ENCODE data around the gene MED31.

Gene MED31

DNA sequence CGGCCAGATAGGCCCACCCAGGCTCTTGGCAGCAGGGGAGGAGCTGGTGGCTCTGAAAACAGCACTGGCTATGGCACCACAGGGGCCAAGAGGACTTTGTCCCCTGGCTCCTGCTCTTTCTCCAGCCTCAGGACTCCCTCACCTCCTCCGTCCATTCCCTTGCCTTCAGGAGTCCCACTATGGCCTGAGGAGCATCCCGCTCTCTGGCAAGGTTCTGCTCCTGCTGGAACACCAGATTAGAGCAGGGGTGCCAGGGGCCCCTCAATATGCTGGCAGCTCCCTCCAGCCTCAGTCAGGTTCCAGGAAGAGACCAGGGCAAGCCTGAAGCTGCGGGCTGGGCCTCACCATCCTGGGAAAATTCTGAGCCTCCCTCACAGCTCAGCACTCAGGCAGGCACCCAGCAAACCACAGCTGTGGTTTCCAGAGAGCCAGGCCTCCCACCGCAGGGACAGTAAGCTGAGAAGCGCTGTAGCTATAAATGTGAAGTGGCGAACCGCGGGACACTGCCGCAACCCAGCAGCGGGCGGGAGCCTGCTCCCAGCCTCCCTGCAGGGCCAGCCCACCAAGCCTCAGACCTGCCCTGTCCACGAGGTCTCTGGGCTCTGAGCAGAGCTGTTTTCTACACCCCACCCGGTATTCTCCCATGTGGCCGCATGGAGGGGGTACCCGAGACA lies 25.9 kb upstream of the MED31 start:
- no peak overlapping the region for H3K27ac ChIP-seq
- no peak for TF ChIP-seq ZFX (IDR thresholded peaks at IDR 0.05)
- TF ChIP-seq, protein P1, sequence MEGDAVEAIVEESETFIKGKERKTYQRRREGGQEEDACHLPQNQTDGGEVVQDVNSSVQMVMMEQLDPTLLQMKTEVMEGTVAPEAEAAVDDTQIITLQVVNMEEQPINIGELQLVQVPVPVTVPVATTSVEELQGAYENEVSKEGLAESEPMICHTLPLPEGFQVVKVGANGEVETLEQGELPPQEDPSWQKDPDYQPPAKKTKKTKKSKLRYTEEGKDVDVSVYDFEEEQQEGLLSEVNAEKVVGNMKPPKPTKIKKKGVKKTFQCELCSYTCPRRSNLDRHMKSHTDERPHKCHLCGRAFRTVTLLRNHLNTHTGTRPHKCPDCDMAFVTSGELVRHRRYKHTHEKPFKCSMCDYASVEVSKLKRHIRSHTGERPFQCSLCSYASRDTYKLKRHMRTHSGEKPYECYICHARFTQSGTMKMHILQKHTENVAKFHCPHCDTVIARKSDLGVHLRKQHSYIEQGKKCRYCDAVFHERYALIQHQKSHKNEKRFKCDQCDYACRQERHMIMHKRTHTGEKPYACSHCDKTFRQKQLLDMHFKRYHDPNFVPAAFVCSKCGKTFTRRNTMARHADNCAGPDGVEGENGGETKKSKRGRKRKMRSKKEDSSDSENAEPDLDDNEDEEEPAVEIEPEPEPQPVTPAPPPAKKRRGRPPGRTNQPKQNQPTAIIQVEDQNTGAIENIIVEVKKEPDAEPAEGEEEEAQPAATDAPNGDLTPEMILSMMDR (conservative IDR thresholded peaks at IDR 0.05), result no peak

DNA sequence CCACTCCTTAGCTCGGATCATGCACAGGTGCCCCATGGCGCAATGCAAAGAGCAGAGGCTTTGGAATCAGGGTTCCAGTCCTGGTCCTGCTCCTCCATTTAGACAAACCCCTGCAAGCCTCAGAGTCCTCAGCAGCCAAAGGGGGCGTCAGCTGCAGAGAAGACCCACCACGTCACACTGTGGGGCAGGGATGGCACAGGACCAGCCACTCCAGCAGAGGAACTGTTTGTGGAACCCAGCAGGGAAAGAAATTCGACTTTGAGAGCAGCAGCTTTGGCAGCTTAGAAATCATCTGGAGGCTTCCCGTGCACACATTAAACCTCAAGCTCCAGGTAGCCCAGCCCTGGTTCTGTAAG lies 25.4 kb upstream of the MED31 start:
- H3K27ac ChIP-seq, result no peak overlapping the region
- no peak for TF ChIP-seq ZFX (IDR thresholded peaks at IDR 0.05)
- TF ChIP-seq, protein P1 (conservative IDR thresholded peaks at IDR 0.05), result no peak

DNA sequence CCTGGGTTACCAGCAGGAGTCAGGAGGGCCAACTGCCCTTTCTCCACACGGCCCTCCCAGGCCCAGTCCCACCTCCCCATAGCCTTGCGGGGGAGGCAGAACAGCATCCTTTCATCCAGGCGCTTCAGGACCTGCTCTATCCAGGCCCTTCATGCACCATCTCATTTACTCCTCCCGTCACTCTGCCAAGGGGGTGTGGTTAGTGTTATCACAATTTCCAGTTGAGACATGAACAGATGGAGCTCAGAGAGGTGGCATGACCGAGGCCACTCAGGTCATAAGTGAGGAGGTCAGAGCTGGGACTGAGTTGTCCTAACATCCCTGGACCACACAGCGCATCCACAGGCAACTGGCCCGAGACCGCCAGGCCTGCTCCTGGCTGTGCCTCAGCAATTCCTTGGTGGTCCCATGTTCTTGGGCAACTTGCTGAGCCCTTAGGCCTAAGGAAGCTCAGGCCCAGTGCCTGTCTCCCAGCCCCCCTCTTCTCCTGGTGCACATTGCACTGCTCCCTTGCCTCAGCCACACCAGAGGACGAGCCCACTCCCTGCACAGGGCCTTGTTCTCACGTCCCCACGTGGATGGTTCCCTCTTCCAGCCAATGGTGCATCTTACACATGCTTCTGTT lies 23.9 kb upstream of the MED31 start:
- no peak overlapping the region for H3K27ac ChIP-seq
- TF ChIP-seq, protein P1 (conservative IDR thresholded peaks at IDR 0.05), result no peak
- TF ChIP-seq ZFX (IDR thresholded peaks at IDR 0.05), result no peak

DNA sequence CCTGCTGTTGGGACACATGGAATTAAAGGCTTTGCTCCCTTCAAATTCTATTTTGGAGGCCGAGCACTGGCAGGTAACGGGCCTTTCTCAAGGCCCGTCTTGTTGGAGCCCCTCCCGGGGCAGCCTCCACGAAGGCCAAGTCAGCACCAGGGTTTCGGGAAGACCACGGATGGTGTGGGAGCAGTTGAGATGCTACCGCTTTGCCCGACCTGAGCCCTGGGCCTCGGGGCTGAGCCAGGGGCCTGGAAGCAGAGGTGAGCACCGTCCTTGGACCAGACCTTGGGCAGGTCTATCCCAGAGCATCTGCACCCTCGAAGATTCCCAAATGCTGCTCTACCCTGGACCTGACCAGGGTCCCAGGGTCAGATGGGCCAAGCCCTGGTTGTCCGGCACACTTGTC lies 23.2 kb upstream of the MED31 start:
- H3K27ac ChIP-seq, result no peak overlapping the region
- TF ChIP-seq, protein P1 (conservative IDR thresholded peaks at IDR 0.05), result no peak
- no peak for TF ChIP-seq ZFX (IDR thresholded peaks at IDR 0.05)

DNA sequence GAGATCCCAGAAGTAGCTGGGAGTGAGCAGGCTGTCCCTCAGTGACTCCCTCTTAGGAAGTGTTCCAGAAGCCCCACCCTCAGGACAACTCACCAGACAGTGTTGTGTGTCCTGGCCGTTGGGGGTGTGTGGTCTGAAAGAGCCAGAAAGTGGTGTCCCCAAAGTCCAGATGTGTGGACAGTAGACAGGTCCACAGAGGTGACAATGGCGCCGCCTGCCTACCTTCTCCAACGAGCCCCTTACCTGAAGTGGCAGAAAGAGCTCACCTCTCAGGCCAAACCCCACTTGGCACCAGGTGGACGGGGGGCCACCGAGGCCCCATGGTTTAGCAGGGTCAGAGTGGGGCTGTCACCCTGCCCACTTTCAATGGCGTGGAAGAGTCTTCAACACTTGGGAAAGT lies 20.0 kb upstream of the MED31 start:
- TF ChIP-seq ZFX (IDR thresholded peaks at IDR 0.05), result no peak
- TF ChIP-seq, protein P1 (conservative IDR thresholded peaks at IDR 0.05), result no peak
- H3K27ac ChIP-seq, result no peak overlapping the region

DNA sequence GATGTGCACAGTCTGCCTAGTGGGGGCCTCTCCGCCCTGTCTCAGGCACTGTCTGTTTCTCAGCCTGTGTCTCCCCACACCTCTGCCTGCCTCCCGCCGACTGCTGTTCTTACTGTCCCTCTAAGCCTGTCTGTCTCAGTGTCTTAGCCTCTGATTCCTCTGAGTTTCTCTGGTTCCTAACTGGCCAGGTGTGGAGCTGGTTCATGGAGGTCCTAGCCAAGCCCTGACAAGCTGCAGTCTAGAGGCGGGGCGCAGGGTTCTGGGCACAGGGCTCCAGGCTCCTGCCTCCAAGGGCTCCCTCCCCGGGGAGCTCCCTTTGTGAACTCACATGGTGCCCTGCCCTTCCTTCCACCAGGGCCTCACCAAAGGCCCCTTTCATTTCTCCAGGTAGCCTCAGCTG lies 19.6 kb upstream of the MED31 start:
- H3K27ac ChIP-seq, result no peak overlapping the region
- TF ChIP-seq, protein P1 (conservative IDR thresholded peaks at IDR 0.05), result no peak
- TF ChIP-seq ZFX (IDR thresholded peaks at IDR 0.05), result no peak

DNA sequence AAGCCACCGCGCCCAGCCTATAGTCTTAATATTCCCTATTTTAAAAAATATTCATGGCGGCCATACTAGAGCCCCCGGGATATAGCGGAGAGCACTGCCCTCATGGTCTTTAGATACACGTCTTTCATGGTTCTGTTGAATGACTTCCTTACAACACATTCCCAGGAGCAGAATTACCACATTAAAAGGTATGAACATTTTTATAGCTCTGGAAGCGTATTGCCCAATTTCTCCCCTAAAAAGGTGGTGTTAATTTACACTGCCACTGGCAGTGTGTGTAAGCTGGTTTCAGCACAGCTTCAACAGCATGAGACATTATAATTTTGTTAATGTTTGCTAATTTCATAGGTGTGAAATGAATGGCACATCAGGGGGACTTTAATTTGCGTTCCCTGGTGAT lies 19.2 kb upstream of the MED31 start:
- TF ChIP-seq, protein P1 (conservative IDR thresholded peaks at IDR 0.05), result no peak
- TF ChIP-seq ZFX (IDR thresholded peaks at IDR 0.05), result no peak
- no peak overlapping the region for H3K27ac ChIP-seq
